ENCODE results near the gene LVRN.

LVRN gene

GRCh38 chr5:116058346-116058936 is 96.2 kb downstream of the LVRN start:
- Mint-ChIP-seq H3K36me3 (ENCODE audit: insufficient read depth) (no peaks in the 10 kb centered on the region), H3K27ac (no peak overlapping the region), H3K27me3 (peaks cover 20 to 21% of the 10 kb centered on the region in 2 donors), H3K4me3 (no peak overlapping the region), H3K9me3 (no peaks in the 10 kb centered on the region), H3K4me1 (ENCODE audit: low read depth in 2 of 2) (no peaks in the 10 kb centered on the region)
- no peak for DNase-seq
- ATAC-seq (replicated peaks), result no peak

- ATAC-seq (replicated peaks) (no peak), DNase-seq (no peak)
- no peak overlapping the region for H3K27ac Mint-ChIP-seq
- H3K27me3 Mint-ChIP-seq, result peaks cover 28 to 36% of the 10 kb centered on the region in 2 donors
- H3K9me3 Mint-ChIP-seq, result no peaks in the 10 kb centered on the region
- peaks cover 5% of the 10 kb centered on the region for H3K36me3 Mint-ChIP-seq (ENCODE audit: insufficient read depth)
- no peaks in the 10 kb centered on the region for H3K4me1 Mint-ChIP-seq (ENCODE audit: low read depth in 2 of 2)
- H3K4me3 Mint-ChIP-seq, result no peak overlapping the region
Measured at GRCh38 chr5:116062352-116062751, 100.1 kb downstream of the LVRN start.

GRCh38 chr5:116063950-116064349 is 101.7 kb downstream of the LVRN start:
- H3K27ac Mint-ChIP-seq, result no peak overlapping the region
- no peaks in the 10 kb centered on the region for H3K4me1 Mint-ChIP-seq (ENCODE audit: low read depth in 2 of 2)
- H3K27me3 Mint-ChIP-seq, result peaks cover 17 to 28% of the 10 kb centered on the region in 2 donors
- ATAC-seq (replicated peaks) (no peak), DNase-seq (no peak)
- no peaks in the 10 kb centered on the region for H3K9me3 Mint-ChIP-seq
- no peak overlapping the region for H3K4me3 Mint-ChIP-seq
- peaks cover 5% of the 10 kb centered on the region for H3K36me3 Mint-ChIP-seq (ENCODE audit: insufficient read depth)

- Mint-ChIP-seq H3K36me3 (ENCODE audit: insufficient read depth) (peaks cover 5% of the 10 kb centered on the region), H3K4me1 (ENCODE audit: low read depth in 2 of 2) (no peaks in the 10 kb centered on the region), H3K27me3 (peaks cover 15 to 26% of the 10 kb centered on the region in 2 donors), H3K27ac (no peak overlapping the region), H3K9me3 (no peaks in the 10 kb centered on the region), H3K4me3 (no peak overlapping the region)
- peak; percentile 36 to 49 (median 40) for DNase-seq
- peak; percentile 49 for ATAC-seq (replicated peaks)
Measured at GRCh38 chr5:116068028-116068632, 105.9 kb downstream of the LVRN start.

- Mint-ChIP-seq H3K9me3 (no peaks in the 10 kb centered on the region), H3K4me1 (ENCODE audit: low read depth in 2 of 2) (peaks cover 3 to 6% of the 10 kb centered on the region in 2 donors), H3K27me3 (peaks cover 20 to 24% of the 10 kb centered on the region in 2 donors), H3K36me3 (ENCODE audit: insufficient read depth) (peaks cover 5% of the 10 kb centered on the region), H3K27ac (no peak overlapping the region), H3K4me3 (no peak overlapping the region)
- DNase-seq (no peak), ATAC-seq (replicated peaks) (no peak)
Measured at GRCh38 chr5:116071211-116071610, 108.9 kb downstream of the LVRN start.

- Mint-ChIP-seq H3K4me1 (ENCODE audit: low read depth in 2 of 2) (peaks cover 3 to 6% of the 10 kb centered on the region in 2 donors), H3K36me3 (ENCODE audit: insufficient read depth) (peaks cover 5% of the 10 kb centered on the region), H3K27me3 (peaks cover 7 to 17% of the 10 kb centered on the region in 2 donors), H3K27ac (peak overlapping the region in 1 of 2 donors; percentile 14), H3K4me3 (no peak overlapping the region), H3K9me3 (no peaks in the 10 kb centered on the region)
- ATAC-seq (replicated peaks), result peak; percentile 48
- DNase-seq, result no peak
Measured at GRCh38 chr5:116075191-116075831, 113.0 kb downstream of the LVRN start.

- Mint-ChIP-seq H3K27ac (no peak overlapping the region), H3K36me3 (ENCODE audit: insufficient read depth) (peaks cover 5% of the 10 kb centered on the region), H3K4me3 (no peak overlapping the region), H3K4me1 (ENCODE audit: low read depth in 2 of 2) (peaks cover 3 to 9% of the 10 kb centered on the region in 2 donors), H3K9me3 (no peaks in the 10 kb centered on the region), H3K27me3 (peaks cover 7 to 17% of the 10 kb centered on the region in 2 donors)
- no peak for DNase-seq
- peak; percentile 37 for ATAC-seq (replicated peaks)
Measured at GRCh38 chr5:116076496-116076895, 114.2 kb downstream of the LVRN start.
